ENCODE data around the gene SRXN1. TPM values are rescaled to one million over a fixed set of nuclear protein-coding genes. Genes with fewer than 3 reads are reported as not detected.
A peak's percentile ranks its signal among the peaks of the same experiment; 100 is the strongest.

SRXN1 gene
- total RNA-seq, 1 donor from 2014 or later = 12.6 TPM

- Mint-ChIP-seq H3K27me3 (ENCODE audit: low read depth) (peaks cover 36% of the 10 kb centered on the region), H3K36me3 (ENCODE audit: low read depth) (no peaks in the 10 kb centered on the region), H3K4me3 (no peak overlapping the region), H3K9me3 (no peaks in the 10 kb centered on the region), H3K4me1 (peaks cover 4% of the 10 kb centered on the region), H3K27ac (ENCODE audit: unreplicated experiment) (no peak overlapping the region)
- no peak for DNase-seq (ENCODE audit: low read depth, low spot score)
- TF ChIP-seq CTCF (conservative IDR thresholded peaks at IDR 0.05) = no peak
Measured at GRCh38 chr20:623704-624103, 29.3 kb downstream of the SRXN1 start.

- Mint-ChIP-seq H3K4me3 (no peak overlapping the region), H3K9me3 (peaks cover 1% of the 10 kb centered on the region), H3K4me1 (peaks cover 4% of the 10 kb centered on the region), H3K27me3 (ENCODE audit: low read depth) (peaks cover 32% of the 10 kb centered on the region), H3K36me3 (ENCODE audit: low read depth) (no peaks in the 10 kb centered on the region), H3K27ac (ENCODE audit: unreplicated experiment) (no peak overlapping the region)
- DNase-seq (ENCODE audit: low read depth, low spot score) = no peak
- no peak for TF ChIP-seq CTCF (conservative IDR thresholded peaks at IDR 0.05)
Measured at GRCh38 chr20:623021-623420, 30.0 kb downstream of the SRXN1 start.

GRCh38 chr20:622161-622560 lies 30.8 kb downstream of the SRXN1 start:
- TF ChIP-seq CTCF (conservative IDR thresholded peaks at IDR 0.05) = no peak
- H3K27ac Mint-ChIP-seq (ENCODE audit: unreplicated experiment) = no peak overlapping the region
- no peak for DNase-seq (ENCODE audit: low read depth, low spot score)
- peaks cover 2% of the 10 kb centered on the region for H3K36me3 Mint-ChIP-seq (ENCODE audit: low read depth)
- no peak overlapping the region for H3K4me3 Mint-ChIP-seq
- H3K9me3 Mint-ChIP-seq = peaks cover 4% of the 10 kb centered on the region
- peaks cover 36% of the 10 kb centered on the region for H3K27me3 Mint-ChIP-seq (ENCODE audit: low read depth)
- peaks cover 4% of the 10 kb centered on the region for H3K4me1 Mint-ChIP-seq

- TF ChIP-seq CTCF (conservative IDR thresholded peaks at IDR 0.05) = no peak
- Mint-ChIP-seq H3K9me3 (peaks cover 4% of the 10 kb centered on the region), H3K27me3 (ENCODE audit: low read depth) (peaks cover 35% of the 10 kb centered on the region), H3K36me3 (ENCODE audit: low read depth) (peaks cover 2% of the 10 kb centered on the region), H3K4me1 (peaks cover 4% of the 10 kb centered on the region), H3K4me3 (no peak overlapping the region), H3K27ac (ENCODE audit: unreplicated experiment) (peak overlapping the region; percentile 39)
- DNase-seq (ENCODE audit: low read depth, low spot score) = no peak
Measured at GRCh38 chr20:621125-621756, 31.8 kb downstream of the SRXN1 start.

- Mint-ChIP-seq H3K27me3 (ENCODE audit: low read depth) (peaks cover 36% of the 10 kb centered on the region), H3K27ac (ENCODE audit: unreplicated experiment) (peak overlapping the region; percentile 65), H3K9me3 (peaks cover 4% of the 10 kb centered on the region), H3K4me1 (peaks cover 4% of the 10 kb centered on the region), H3K4me3 (no peak overlapping the region), H3K36me3 (ENCODE audit: low read depth) (peaks cover 2% of the 10 kb centered on the region)
- TF ChIP-seq CTCF (conservative IDR thresholded peaks at IDR 0.05) = no peak
- no peak for DNase-seq (ENCODE audit: low read depth, low spot score)
Measured at GRCh38 chr20:620246-620645, 32.8 kb downstream of the SRXN1 start.
